PFSK-1 (cell line): ENCODE data around the gene NF2.

Experiments used
- FOXP2 ChIP-seq: optimal IDR thresholded peaks from 2 replicates; pipeline ENCODE3; 2011; ENCODE audit warnings: borderline replicate concordance, control low read depth, inconsistent platforms; ENCODE audit not compliant: insufficient read depth; ENCODE audit errors: extremely low read length, extremely low read depth
- POLR2AphosphoS5 ChIP-seq: IDR thresholded peaks from 2 replicates; pipeline ENCODE4 v1.6.1; 2012; ENCODE audit warnings: low read depth, mild to moderate bottlenecking, control low read depth, low read length, moderate library complexity
- REST ChIP-seq, 2 experiments: IDR thresholded peaks; 2 replicates each; pipeline versions ENCODE4 v1.6.1 to v1.8.0; 2011 to 2012; ENCODE audit warnings: low read depth in 2 of 2, low read length in 2 of 2, control low read depth in 1 of 2, inconsistent platforms in 1 of 2, mild to moderate bottlenecking in 1 of 2, moderate library complexity in 1 of 2; ENCODE audit not compliant: insufficient read depth in 1 of 2
- SIN3A ChIP-seq: IDR thresholded peaks from 2 replicates; pipeline ENCODE4 v1.6.1; 2012; ENCODE audit warnings: mild to moderate bottlenecking, low read length, moderate library complexity, borderline replicate concordance; ENCODE audit not compliant: insufficient read depth
- TAF1 ChIP-seq: IDR thresholded peaks from 2 replicates; pipeline ENCODE4 v1.6.1; 2012; ENCODE audit warnings: low read length, control low read depth, borderline replicate concordance; ENCODE audit not compliant: insufficient read depth

GRCh38 chr22:29693671-29694070 lies 90.2 kb downstream of the NF2 start:
- no peak for TF ChIP-seq TAF1
- no peak for TF ChIP-seq POLR2AphosphoS5
- TF ChIP-seq REST (IDR thresholded peaks at IDR 0.05; ENCODE audit: insufficient read depth in 1 of 2, low read depth in 2 of 2, low read length in 2 of 2), result no peak
- no peak for TF ChIP-seq SIN3A
- no peak for TF ChIP-seq FOXP2
